HepG2 (cell line): ENCODE data around the gene PTPN3. TPM values are rescaled to one million over a fixed set of nuclear protein-coding genes. Genes with fewer than 3 reads are reported as not detected.

Experiments used
- ATAC-seq: fragments of 200-7000 bp; cut with Tn5 transposase; 3 replicates; pipeline ENCODE4 v1.9.1; 2020; ENCODE audit warnings: mild to moderate bottlenecking, moderate library complexity
- BruUV-seq: library from RNA; stranded (reverse); fragments of 400-500 nt; replicated peaks from 2 replicates; lab custom pipeline; 2021; lab: Mats Ljungman, UMichigan
- CTCF ChIA-PET: fragments of 300-600 bp; formaldehyde crosslinking; extraction: SDS; loops from one replicate; lab custom pipeline; 2021; ENCODE audit warnings: low total read pairs, inconsistent platforms, low intra/inter-chr PET ratio; lab: Yijun Ruan, JAX
- POLR2A ChIA-PET: fragments of 350-600 bp; sonication (Branson Sonifier 250); formaldehyde crosslinking; loops from one replicate; lab custom pipeline; 2020; ENCODE audit warnings: antibody characterized with exemption, inconsistent platforms; lab: Yijun Ruan, JAX
- DNase-seq: peaks from one replicate; pipeline ENCODE4 v3.0.0-alpha.2; 2015; ENCODE audit warnings: low spot score
- FAIRE-seq: peaks from 3 replicates; lab custom pipeline; 2011; peaks lifted over from hg19 to GRCh38; lab: Jason Lieb, UNC
- H2AFZ ChIP-seq: one replicate; pipeline ENCODE4 v1.6.1; 2011; ENCODE audit warnings: low read length, inconsistent platforms
- H3K27ac ChIP-seq: fragments of 300-600 bp; 3 replicates; pipeline ENCODE4 v1.8.0; 2011; ENCODE audit warnings: mixed run types, mild to moderate bottlenecking, mixed read lengths, low read length, inconsistent platforms; ENCODE audit not compliant: insufficient read depth; ENCODE audit errors: extremely low read length
- H3K27me3 ChIP-seq, 2 experiments: fragments of 200-600 bp in 1 of 2; 2 replicates in 1 of 2; 3 replicates in 1 of 2; pipeline versions ENCODE4 v1.6.0 to v1.8.0; 2011; ENCODE audit warnings: low read length in 2 of 2, mild to moderate bottlenecking in 2 of 2, moderate library complexity in 2 of 2, inconsistent platforms in 1 of 2; ENCODE audit not compliant: insufficient read depth in 2 of 2, control insufficient read depth in 1 of 2
- H3K36me3 ChIP-seq, 2 experiments: fragments of 200-600 bp in 1 of 2; replicated peaks in 1 of 2; 2 replicates in 1 of 2; 3 replicates in 1 of 2; pipeline versions ENCODE4 v1.5.1 to v1.8.0; 2011; ENCODE audit warnings: low read length in 2 of 2, inconsistent platforms in 1 of 2; ENCODE audit not compliant: insufficient read depth in 2 of 2, control insufficient read depth in 1 of 2
- H3K4me1 ChIP-seq: 2 replicates; pipeline ENCODE4 v1.5.1; 2012; ENCODE audit warnings: low read length, inconsistent platforms; ENCODE audit not compliant: insufficient read depth
- H3K4me2 ChIP-seq: 2 replicates; pipeline ENCODE4 v1.6.0; 2011; ENCODE audit warnings: low read depth, low read length, inconsistent platforms
- H3K4me3 ChIP-seq, 3 experiments: fragments of 200-600 bp in 1 of 3; sonication (generic), shearing (Covaris generic) in 1 of 3; replicated peaks in 1 of 3; 2 replicates each; pipeline ENCODE4 v1.5.1; 2011 to 2016; ENCODE audit warnings: low read length in 3 of 3, inconsistent platforms in 2 of 3, low read depth in 2 of 3, mild to moderate bottlenecking in 2 of 3, control low read depth in 1 of 3, mixed read lengths in 1 of 3; ENCODE audit not compliant: insufficient read depth in 1 of 3
- H3K79me2 ChIP-seq: one replicate; pipeline ENCODE4 v1.6.1; 2011; ENCODE audit warnings: low read length, inconsistent platforms; ENCODE audit not compliant: insufficient read depth
- H3K9ac ChIP-seq: 2 replicates; pipeline ENCODE4 v1.6.0; 2011; ENCODE audit warnings: mild to moderate bottlenecking, low read depth, low read length, inconsistent platforms; ENCODE audit not compliant: insufficient read depth
- H3K9me3 ChIP-seq: 2 replicates; pipeline ENCODE4 v1.5.1; 2012; ENCODE audit warnings: mild to moderate bottlenecking, low read length
- H4K20me1 ChIP-seq: 2 replicates; pipeline ENCODE4 v1.6.0; 2011; ENCODE audit warnings: inconsistent platforms, mild to moderate bottlenecking, low read length, moderate library complexity; ENCODE audit not compliant: insufficient read depth
- ASH2L ChIP-seq: fragments of 300-600, 200-600 bp; sonication (generic); IDR thresholded peaks from 2 replicates; pipeline ENCODE4 v1.7.0; 2017; ENCODE audit warnings: low read depth, mild to moderate bottlenecking, moderate library complexity, mixed read lengths, low read length; ENCODE audit not compliant: insufficient read length
- HOXA7 ChIP-seq: sonication (generic); formaldehyde crosslinking; IDR thresholded peaks from 2 replicates; pipeline ENCODE4 v1.8.1; 2022; ENCODE audit warnings: mild to moderate bottlenecking, missing genetic modification reagents, moderate library complexity
- KLF6 ChIP-seq: IDR thresholded peaks from 2 replicates; pipeline ENCODE4 v1.8.0; 2016; ENCODE audit warnings: missing biosample characterization, missing genetic modification reagents
- MAFF ChIP-seq: IDR thresholded peaks from 2 replicates; pipeline ENCODE4 v1.6.1; 2011; ENCODE audit warnings: low read depth, low read length, improper control_type of control experiment
- MAFK ChIP-seq, 2 experiments: IDR thresholded peaks in 1 of 2; conservative IDR thresholded peaks in 1 of 2; 2 replicates each; pipeline ENCODE4 v1.6.1; 2011; ENCODE audit warnings: improper control_type of control experiment in 2 of 2, low read length in 2 of 2
- MIXL1 ChIP-seq: IDR thresholded peaks from 2 replicates; pipeline ENCODE4 v1.6.1; 2016
- MZF1 ChIP-seq: sonication (generic); formaldehyde crosslinking; IDR thresholded peaks from 2 replicates; pipeline ENCODE4 v1.8.1; 2023; ENCODE audit warnings: mild to moderate bottlenecking, missing genetic modification reagents, borderline replicate concordance
- NFIC ChIP-seq: IDR thresholded peaks from 2 replicates; pipeline ENCODE4 v1.6.1; 2012; ENCODE audit warnings: mild to moderate bottlenecking, low read length, inconsistent platforms
- ZNF484 ChIP-seq: sonication (generic); formaldehyde crosslinking; IDR thresholded peaks from 2 replicates; pipeline ENCODE4 v1.5.1; 2020; ENCODE audit warnings: mild to moderate bottlenecking, low read depth, missing genetic modification reagents, borderline replicate concordance
- ZNF598 ChIP-seq: sonication (generic); formaldehyde crosslinking; IDR thresholded peaks from 2 replicates; pipeline ENCODE4 v1.5.1; 2020; ENCODE audit warnings: mild to moderate bottlenecking, missing genetic modification reagents, borderline replicate concordance
- ZNF720 ChIP-seq: sonication (generic); formaldehyde crosslinking; IDR thresholded peaks from 2 replicates; pipeline ENCODE4 v1.4.0; 2020; ENCODE audit warnings: missing genetic modification reagents
- ZSCAN25 ChIP-seq: sonication (generic); formaldehyde crosslinking; IDR thresholded peaks from 2 replicates; pipeline ENCODE4 v1.8.0; 2022; ENCODE audit warnings: mild to moderate bottlenecking, missing genetic modification reagents
- WGBS: methylation state at CpG from one replicate; pipeline ENCODE4 v1.1.6; 2017; ENCODE audit warnings: low lambda C conversion rate; 5-methylcytosine and 5-hydroxymethylcytosine counted together
- in situ Hi-C: cut with HindIII; loops from 2 replicates; pipeline ENCODE4 v1.10.0; 2017; ENCODE audit warnings: low pct_unique_long_range_greater_than_20kb; ENCODE audit not compliant: extremely low pct_ligation_motif_present
- intact Hi-C: fragments of 100-400 bp; cut with micrococcal nuclease; formaldehyde crosslinking; loops from one replicate; pipeline ENCODE4 v1.10.0; 2022; ENCODE audit not compliant: unreplicated experiment
- polyA plus RNA-seq, 8 experiments: library from polyadenylated mRNA; depleted of rRNA in 3 of 8; stranded (reverse) in 7 of 8; unstranded in 1 of 8; fragments of >200 nt; fragmentation: Illumina TruSeq in 4 of 8; extraction: Trizol in 4 of 8; gene quantifications; 2 replicates each; pipeline versions ENCODE4 v1.2.1 to v1.2.3, GENCODE V29; 2011 to 2016; ENCODE audit warnings: low read depth in 4 of 8, missing spikeins in 1 of 8, mixed read lengths in 1 of 8; ENCODE audit not compliant: insufficient read depth in 1 of 8
- total RNA-seq, 5 experiments: library from RNA; depleted of rRNA; stranded (reverse); fragments of >200 nt; fragmentation: Illumina TruSeq; extraction: Trizol; gene quantifications; 2 replicates each; pipeline ENCODE4 v1.2.3, GENCODE V29; 2016; ENCODE audit warnings: low read depth in 1 of 5
- TF ChIP-seq, protein P1 (sequence below), 2 experiments: sonication (generic) in 1 of 2; formaldehyde crosslinking in 1 of 2; IDR thresholded peaks; 2 replicates each; pipeline versions ENCODE4 v1.5.1 to v1.6.1; 2011 to 2020; ENCODE audit warnings: borderline replicate concordance in 1 of 2, low read depth in 1 of 2, low read length in 1 of 2, mild to moderate bottlenecking in 1 of 2, missing genetic modification reagents in 1 of 2, moderate library complexity in 1 of 2
- TF ChIP-seq, protein P2 (sequence below): sonication (generic); formaldehyde crosslinking; IDR thresholded peaks from 2 replicates; pipeline ENCODE4 v1.4.0; 2020; ENCODE audit warnings: mild to moderate bottlenecking, missing genetic modification reagents

PTPN3 gene
- total and polyA plus RNA-seq, 2 of the 13 experiments (the other 11 are each of a cell fraction or from before 2014, with no cell fraction given): 5.6 to 20.5 TPM

DNA sequence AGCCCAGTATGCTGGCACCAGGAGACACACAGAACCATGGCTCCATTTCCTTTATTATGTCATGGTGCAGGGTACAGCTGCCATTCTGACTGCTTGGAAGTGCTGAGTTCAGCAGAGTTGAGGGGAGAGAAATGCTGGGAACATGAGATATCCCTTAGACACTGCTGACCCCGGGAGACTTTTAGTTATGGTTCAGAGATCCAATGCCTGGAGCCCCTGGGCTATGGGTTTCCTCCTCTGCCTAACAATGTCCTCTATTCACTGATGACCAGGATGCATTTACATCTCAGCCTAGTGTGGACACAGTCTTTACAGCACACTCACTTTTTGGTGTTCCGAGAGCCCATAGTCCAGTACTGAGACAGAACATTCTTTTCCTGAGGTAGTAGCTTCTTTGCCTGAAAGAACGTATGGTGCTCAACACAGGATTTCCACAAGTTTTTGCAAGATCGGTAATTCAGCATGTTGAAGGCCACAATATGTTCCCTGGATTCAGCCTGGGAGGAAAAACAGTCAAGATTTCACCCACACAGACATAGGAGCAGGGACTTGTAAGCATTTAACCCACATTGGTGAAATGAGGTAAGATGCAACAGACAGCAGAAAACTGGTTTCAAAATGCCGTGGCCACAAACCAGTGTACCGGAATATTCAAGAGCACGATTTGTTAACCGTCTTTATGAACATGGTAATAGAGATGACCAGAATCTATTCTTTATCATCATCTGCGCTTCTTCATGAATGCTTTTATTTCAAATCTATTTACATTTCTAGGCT, 71.3 kb downstream of the PTPN3 start:
- no peak overlapping the region for H3K27ac ChIP-seq
- in situ Hi-C loops (no loop called here), intact Hi-C loops (no loop called here)
- ATAC-seq: no peak
- DNase-seq: no peak
- H4K20me1 ChIP-seq: no peaks in the 10 kb centered on the region
- no peaks in the 10 kb centered on the region for H3K27me3 ChIP-seq
- no peak overlapping the region for H3K4me2 ChIP-seq
- BruUV-seq: no TSS peak
- no peaks in the 10 kb centered on the region for H3K79me2 ChIP-seq
- no peak overlapping the region for H3K4me3 ChIP-seq
- 97% methylated on average over 9 of the region's 9 CpGs for WGBS
- CTCF ChIA-PET: no interaction called here
- H3K9ac ChIP-seq: no peak overlapping the region
- H3K4me1 ChIP-seq: no peaks in the 10 kb centered on the region
- peaks cover 12 to 39% of the 10 kb centered on the region in 2 experiments for H3K36me3 ChIP-seq
- POLR2A ChIA-PET: no interaction called here
- TF ChIP-seq KLF6 (CRISPR knock-in tag): no peak
- TF ChIP-seq MAFK (conservative IDR thresholded peaks at IDR 0.05 in 1 of 2, IDR thresholded peaks at IDR 0.05 in 1 of 2; ENCODE audit: low read length in 2 of 2): peak in 1 of 2 experiments; percentile 25; a peak in 1 of 4 replicates
- no peak for FAIRE-seq
- no peak overlapping the region for H2AFZ ChIP-seq
- H3K9me3 ChIP-seq: no peaks in the 10 kb centered on the region

DNA sequence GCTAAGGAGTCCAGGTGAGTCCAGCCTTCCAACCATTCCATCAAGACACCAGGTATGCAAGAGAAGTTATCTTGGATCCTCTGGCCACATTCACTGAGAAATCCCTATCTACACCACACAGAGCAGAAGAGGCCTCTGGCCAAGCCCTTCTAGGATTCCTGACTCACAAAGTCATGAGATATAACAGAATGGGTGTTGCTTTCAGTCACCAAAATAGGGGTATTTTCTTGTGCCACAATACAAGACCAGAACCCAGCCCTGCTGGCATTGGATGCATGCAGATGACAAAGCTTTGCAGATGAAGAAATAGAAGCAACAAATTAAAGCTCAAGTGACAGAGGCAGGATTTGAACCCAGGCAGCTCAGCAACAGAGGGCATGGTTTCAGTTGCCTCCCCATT, 73.5 kb downstream of the PTPN3 start:
- Histone ChIP-seq H3K4me1 (no peaks in the 10 kb centered on the region), H3K27ac (no peak overlapping the region), H2AFZ (no peak overlapping the region), H3K4me3 (no peak overlapping the region), H3K9me3 (no peaks in the 10 kb centered on the region), H3K9ac (no peak overlapping the region), H3K4me2 (no peak overlapping the region), H4K20me1 (no peaks in the 10 kb centered on the region), H3K27me3 (no peaks in the 10 kb centered on the region), H3K36me3 (peaks cover 13 to 40% of the 10 kb centered on the region in 2 experiments), H3K79me2 (no peaks in the 10 kb centered on the region)
- BruUV-seq: no TSS peak
- ATAC-seq: no peak
- DNase-seq: no peak
- ChIA-PET CTCF (no interaction called here), POLR2A (no interaction called here)
- FAIRE-seq: no peak
- intact Hi-C loops (no loop called here), in situ Hi-C loops (no loop called here)
- no peak for TF ChIP-seq ZNF484 (CRISPR knock-in tag)
- TF ChIP-seq ZNF598 (CRISPR knock-in tag): no peak
- no peak for TF ChIP-seq HOXA7 (CRISPR knock-in tag)
- TF ChIP-seq MZF1 (CRISPR knock-in tag): no peak
- TF ChIP-seq, protein P1, sequence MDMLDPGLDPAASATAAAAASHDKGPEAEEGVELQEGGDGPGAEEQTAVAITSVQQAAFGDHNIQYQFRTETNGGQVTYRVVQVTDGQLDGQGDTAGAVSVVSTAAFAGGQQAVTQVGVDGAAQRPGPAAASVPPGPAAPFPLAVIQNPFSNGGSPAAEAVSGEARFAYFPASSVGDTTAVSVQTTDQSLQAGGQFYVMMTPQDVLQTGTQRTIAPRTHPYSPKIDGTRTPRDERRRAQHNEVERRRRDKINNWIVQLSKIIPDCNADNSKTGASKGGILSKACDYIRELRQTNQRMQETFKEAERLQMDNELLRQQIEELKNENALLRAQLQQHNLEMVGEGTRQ (IDR thresholded peaks at IDR 0.05; ENCODE audit: low read depth, low read length): no peak
- TF ChIP-seq, protein P1 (CRISPR knock-in tag; IDR thresholded peaks at IDR 0.05; ENCODE audit: borderline replicate concordance): no peak
- no peak for TF ChIP-seq MIXL1
- no peak for TF ChIP-seq ZNF720 (CRISPR knock-in tag)
- no peak for TF ChIP-seq MAFF
- TF ChIP-seq, protein P2, sequence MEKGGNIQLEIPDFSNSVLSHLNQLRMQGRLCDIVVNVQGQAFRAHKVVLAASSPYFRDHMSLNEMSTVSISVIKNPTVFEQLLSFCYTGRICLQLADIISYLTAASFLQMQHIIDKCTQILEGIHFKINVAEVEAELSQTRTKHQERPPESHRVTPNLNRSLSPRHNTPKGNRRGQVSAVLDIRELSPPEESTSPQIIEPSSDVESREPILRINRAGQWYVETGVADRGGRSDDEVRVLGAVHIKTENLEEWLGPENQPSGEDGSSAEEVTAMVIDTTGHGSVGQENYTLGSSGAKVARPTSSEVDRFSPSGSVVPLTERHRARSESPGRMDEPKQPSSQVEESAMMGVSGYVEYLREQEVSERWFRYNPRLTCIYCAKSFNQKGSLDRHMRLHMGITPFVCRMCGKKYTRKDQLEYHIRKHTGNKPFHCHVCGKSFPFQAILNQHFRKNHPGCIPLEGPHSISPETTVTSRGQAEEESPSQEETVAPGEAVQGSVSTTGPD: no peak
- no peak for TF ChIP-seq ZSCAN25 (CRISPR knock-in tag)
- TF ChIP-seq ASH2L: no peak
- TF ChIP-seq NFIC: no peak
